Stomach (tissue), 9 donors: ENCODE data around the gene GJA9. TPM values are rescaled to one million over a fixed set of nuclear protein-coding genes. Genes with fewer than 3 reads are reported as not detected.
"Not testable (repeated sequence)": the region's sequence is repeated elsewhere in the genome, so short reads cannot be mapped to it uniquely, and the experiment has no call there.

Experiments used
- DNase-seq, 2 donors: peaks; one replicate each; pipeline versions ENCODE4 v3.0.0 to v3.0.0-alpha.2; 2013 to 2019
- H3K27ac ChIP-seq, 5 donors: fragments of 200-600 bp in 4 of 5; sonication (generic) in 4 of 5; one replicate each; pipeline ENCODE4 v1.5.1; 2013 to 2019; ENCODE audit warnings: mild to moderate bottlenecking in 1 of 5, moderate library complexity in 1 of 5
- H3K27me3 ChIP-seq, 3 donors: fragments of 200-600 bp; sonication (generic); one replicate each; pipeline ENCODE4 v1.5.1; 2017 to 2019; ENCODE audit warnings: mixed run types in 1 of 3
- H3K36me3 ChIP-seq, 4 donors: fragments of 200-600 bp; sonication (generic); 1 replicate in 3 of 4; 2 replicates in 1 of 4; pipeline ENCODE4 v1.5.1; 2016 to 2019
- H3K4me1 ChIP-seq, 4 donors: fragments of 200-600 bp; sonication (generic); one replicate each; pipeline ENCODE4 v1.5.1; 2016 to 2019
- H3K4me3 ChIP-seq, 4 donors: fragments of 200-600 bp; sonication (generic) in 3 of 4; one replicate each; pipeline ENCODE4 v1.5.1; 2016 to 2019; ENCODE audit warnings: mild to moderate bottlenecking in 1 of 4
- H3K9me3 ChIP-seq, 4 donors: fragments of 200-600 bp; sonication (generic); one replicate each; pipeline ENCODE4 v1.5.1; 2016 to 2019
- CTCF ChIP-seq, 7 experiments: fragments of 450-650 bp in 4 of 7; fragments of 200-600 bp in 3 of 7; sonication (generic) in 3 of 7; IDR thresholded peaks; one replicate each; pipeline ENCODE4 v1.5.1; 2016 to 2019; ENCODE audit warnings: antibody characterized with exemption in 7 of 7, control low read depth in 2 of 7, mild to moderate bottlenecking in 1 of 7
- EP300 ChIP-seq: sonication (generic); formaldehyde crosslinking; IDR thresholded peaks from one replicate; pipeline ENCODE4 v1.6.1; 2017; ENCODE audit warnings: antibody characterized with exemption
- POLR2A ChIP-seq, 4 donors: fragments of 450-650 bp; IDR thresholded peaks; one replicate each; pipeline ENCODE4 v1.6.1; 2016; ENCODE audit warnings: antibody characterized with exemption in 4 of 4, control low read depth in 2 of 4, mild to moderate bottlenecking in 1 of 4, moderate library complexity in 1 of 4
- POLR2AphosphoS5 ChIP-seq, 3 donors: sonication (generic); formaldehyde crosslinking; IDR thresholded peaks; one replicate each; pipeline ENCODE4 v1.6.1; 2016; ENCODE audit warnings: antibody characterized with exemption in 3 of 3
- WGBS, 5 donors: extraction: QIAGEN DNeasy Blood & Tissue Kit in 3 of 5; methylation state at CpG; one replicate each; pipeline versions ENCODE4 v1.1.5 to v1.1.7; 2013 to 2018; 5-methylcytosine and 5-hydroxymethylcytosine counted together
- intact Hi-C: fragments of 100-400 bp; cut with DNase I; formaldehyde crosslinking; loops from one replicate; pipeline ENCODE4 v1.15.1; 2023; ENCODE audit warnings: low total_unique reads
- polyA plus RNA-seq, 3 donors: library from polyadenylated mRNA; stranded (reverse); fragments of 200-250 nt; gene quantifications; one replicate each; pipeline ENCODE4 v1.2.3, GENCODE V29; 2013
- total RNA-seq, 5 donors: library from RNA; depleted of rRNA; stranded (reverse); fragments of >200 nt; gene quantifications; one replicate each; pipeline versions ENCODE4 v1.1.0 to v1.2.3, GENCODE V29; 2014 to 2016
- donor health status: healthy with polysubstance abuse.
- donor health status: Bipolar disorder and iron deficiency.
- donor health status: healthy.

Gene GJA9
- total and polyA plus RNA-seq, 8 donors: 0.25 to 0.73 TPM; not detected in 6

GRCh38 chr1:38917772-38918171, 36.4 kb upstream of the GJA9 start:
- H3K36me3 ChIP-seq: peaks cover 0 to 19% (median 13%) of the 10 kb centered on the region in 4 donors
- H3K4me1 ChIP-seq: no peaks in the 10 kb centered on the region
- TF ChIP-seq EP300 (no peak), POLR2AphosphoS5 (IDR thresholded peaks at IDR 0.05) (no peak), POLR2A (IDR thresholded peaks at IDR 0.05) (no peak), CTCF (IDR thresholded peaks at IDR 0.05) (no peak)
- H3K4me3 ChIP-seq: no peak overlapping the region
- 58 to 82% (median 71%) methylated on average over 1 of the region's 1 CpG for WGBS, 5 donors
- H3K27me3 ChIP-seq: no peaks in the 10 kb centered on the region
- intact Hi-C loops: no loop called here
- H3K27ac ChIP-seq: no peak overlapping the region
- no peak for DNase-seq
- no peaks in the 10 kb centered on the region for H3K9me3 ChIP-seq

- H3K9me3 ChIP-seq: no peaks in the 10 kb centered on the region
- 72 to 90% (median 86%) methylated on average over 3 of the region's 3 CpGs for WGBS, 5 donors
- peaks cover 0 to 19% (median 13%) of the 10 kb centered on the region in 4 donors for H3K36me3 ChIP-seq
- intact Hi-C loops: no loop called here
- no peaks in the 10 kb centered on the region for H3K4me1 ChIP-seq
- no peak overlapping the region for H3K27ac ChIP-seq
- no peak overlapping the region for H3K4me3 ChIP-seq
- no peak for DNase-seq
- H3K27me3 ChIP-seq: no peaks in the 10 kb centered on the region
- TF ChIP-seq POLR2AphosphoS5 (IDR thresholded peaks at IDR 0.05) (no peak), EP300 (no peak), POLR2A (IDR thresholded peaks at IDR 0.05) (no peak), CTCF (IDR thresholded peaks at IDR 0.05) (no peak)
Observed at GRCh38 chr1:38917337-38917736, 36.0 kb upstream of the GJA9 start.

GRCh38 chr1:38915352-38915948, 34.1 kb upstream of the GJA9 start:
- Histone ChIP-seq H3K27ac (no peak overlapping the region), H3K27me3 (no peaks in the 10 kb centered on the region), H3K36me3 (peaks cover 0 to 19% (median 13%) of the 10 kb centered on the region in 4 donors), H3K4me1 (no peaks in the 10 kb centered on the region), H3K9me3 (no peaks in the 10 kb centered on the region), H3K4me3 (no peak overlapping the region)
- DNase-seq: no peak
- 39 to 58% (median 46%) methylated on average over 2 to 3 of the region's 3 CpGs for WGBS, 5 donors
- TF ChIP-seq POLR2A (IDR thresholded peaks at IDR 0.05) (no peak), EP300 (no peak), CTCF (IDR thresholded peaks at IDR 0.05) (no peak), POLR2AphosphoS5 (IDR thresholded peaks at IDR 0.05) (no peak)
- intact Hi-C loops: no loop called here

GRCh38 chr1:38914908-38915307, 33.5 kb upstream of the GJA9 start:
- H3K27ac ChIP-seq, H3K4me3 ChIP-seq, H3K9me3 ChIP-seq, H3K4me1 ChIP-seq, H3K27me3 ChIP-seq, intact Hi-C loops, DNase-seq: not testable (repeated sequence)
- peaks cover 0 to 19% (median 13%) of the 10 kb centered on the region in 4 donors for H3K36me3 ChIP-seq
- 95 to 100% (median 97%) methylated on average over 8 of the region's 8 CpGs for WGBS, 5 donors

GRCh38 chr1:38908821-38909220, 27.4 kb upstream of the GJA9 start:
- TF ChIP-seq POLR2AphosphoS5 (IDR thresholded peaks at IDR 0.05) (no peak), POLR2A (IDR thresholded peaks at IDR 0.05) (no peak), CTCF (IDR thresholded peaks at IDR 0.05) (no peak), EP300 (no peak)
- H3K4me3 ChIP-seq: no peak overlapping the region
- H3K9me3 ChIP-seq: peaks cover 0 to 16% (median 12%) of the 10 kb centered on the region in 4 donors
- DNase-seq: no peak
- intact Hi-C loops: no loop called here
- no peaks in the 10 kb centered on the region for H3K4me1 ChIP-seq
- H3K36me3 ChIP-seq: peaks cover 0 to 12% (median 3%) of the 10 kb centered on the region in 4 donors
- no peak overlapping the region for H3K27ac ChIP-seq
- H3K27me3 ChIP-seq: no peaks in the 10 kb centered on the region
- 86 to 90% (median 88%) methylated on average over 13 of the region's 13 CpGs for WGBS, 5 donors
